CD4-positive, alpha-beta T cell treated with Interleukin-2 at 100 ng/mL for 4 hours (primary cell): Measurements from ENCODE around the gene C1QTNF2.

Source experiments
- DNase-seq: peaks from one replicate; pipeline ENCODE4 v3.0.0-alpha.2; 2020; ENCODE audit warnings: low spot score

Gene C1QTNF2

GRCh38 chr5:160371294-160371693 lies 868 bp upstream of the C1QTNF2 start:
- no peak for DNase-seq

- no peak for DNase-seq
Measured at GRCh38 chr5:160370713-160371034, 248 bp upstream of the C1QTNF2 start.

DNA sequence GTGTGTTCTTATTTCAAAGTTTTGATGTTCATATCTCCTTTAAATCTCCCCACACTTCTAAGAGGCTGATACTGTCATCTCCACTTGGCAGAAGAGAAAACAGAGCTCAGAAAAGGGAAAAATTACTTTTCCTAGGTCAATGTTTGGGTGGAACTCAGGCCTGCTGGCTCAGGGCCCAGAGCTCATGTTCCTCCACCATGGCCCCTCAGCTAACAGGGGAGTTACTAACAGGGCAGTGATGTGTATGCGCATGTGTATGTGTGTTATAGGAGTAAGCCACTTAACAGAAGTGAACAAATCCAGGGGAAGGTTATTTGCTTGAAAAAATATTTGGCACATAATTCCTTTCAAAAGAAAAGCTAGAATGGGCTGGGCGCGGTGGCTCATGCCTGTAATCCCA lies 2.5 kb downstream of the C1QTNF2 start:
- DNase-seq, result no peak

DNA sequence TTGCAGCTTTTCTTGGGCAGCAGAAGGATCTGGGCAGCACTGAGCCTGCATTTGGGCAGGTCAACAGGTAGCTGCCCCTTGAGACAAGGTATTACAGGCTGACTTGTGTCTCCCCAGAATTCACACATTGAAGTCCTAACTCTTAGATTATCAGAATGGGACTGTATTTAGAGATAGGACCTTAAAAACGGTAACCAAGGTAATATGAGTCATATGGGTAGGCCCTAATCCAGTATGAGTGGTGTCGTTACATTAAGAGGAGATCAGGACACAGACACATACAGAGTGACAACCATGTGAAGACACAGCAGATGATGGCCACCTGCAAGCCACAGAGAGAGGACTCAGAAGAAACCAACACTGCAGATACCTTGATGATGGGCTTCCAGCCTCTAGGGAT lies 3.2 kb downstream of the C1QTNF2 start:
- no peak for DNase-seq

- DNase-seq, result no peak
Measured at GRCh38 chr5:160366230-160366629, 4.2 kb downstream of the C1QTNF2 start.

DNA sequence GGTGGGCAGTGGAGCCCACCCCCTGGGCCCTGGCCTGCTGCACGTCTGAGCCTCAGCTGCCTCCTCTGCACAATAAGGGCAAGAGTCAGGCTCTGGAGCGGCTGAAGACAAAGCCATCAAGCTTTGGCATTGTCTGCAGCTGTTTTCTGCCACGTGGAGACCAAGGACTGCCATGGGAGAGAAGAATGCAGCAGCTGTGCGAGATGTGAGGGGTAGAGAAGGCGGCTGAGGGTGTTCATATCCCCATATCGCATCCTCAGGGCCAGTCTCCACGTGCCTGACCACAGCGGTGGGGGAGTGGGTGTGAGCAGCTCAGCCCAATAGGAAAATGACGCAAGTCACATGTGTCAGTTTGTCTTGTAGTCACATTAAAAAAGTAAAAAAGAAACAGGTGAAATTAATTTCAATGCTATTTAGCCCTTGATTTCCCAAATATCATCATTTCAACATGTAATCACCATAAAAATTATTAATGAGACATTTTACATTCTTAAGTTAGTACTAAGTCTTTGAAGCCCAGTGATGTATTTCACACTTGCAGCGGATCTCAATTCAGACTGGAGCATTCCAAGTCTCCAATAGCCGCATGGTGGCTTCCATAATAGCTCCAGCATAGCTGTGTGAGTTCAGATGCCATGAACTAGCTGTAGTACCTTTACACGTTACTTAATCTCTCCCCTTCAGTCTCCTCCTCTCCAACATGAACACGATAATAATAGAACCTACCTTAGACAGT lies 6.6 kb downstream of the C1QTNF2 start:
- DNase-seq, result no peak

GRCh38 chr5:160363211-160363610 lies 7.2 kb downstream of the C1QTNF2 start:
- no peak for DNase-seq

- DNase-seq, result no peak
Measured at GRCh38 chr5:160361624-160362228, 8.7 kb downstream of the C1QTNF2 start.

- DNase-seq, result no peak
Measured at GRCh38 chr5:160360310-160360709, 10.1 kb downstream of the C1QTNF2 start.

GRCh38 chr5:160359816-160360215 lies 10.6 kb downstream of the C1QTNF2 start:
- DNase-seq, result no peak

GRCh38 chr5:160359242-160359641 lies 11.2 kb downstream of the C1QTNF2 start:
- DNase-seq, result no peak

DNA sequence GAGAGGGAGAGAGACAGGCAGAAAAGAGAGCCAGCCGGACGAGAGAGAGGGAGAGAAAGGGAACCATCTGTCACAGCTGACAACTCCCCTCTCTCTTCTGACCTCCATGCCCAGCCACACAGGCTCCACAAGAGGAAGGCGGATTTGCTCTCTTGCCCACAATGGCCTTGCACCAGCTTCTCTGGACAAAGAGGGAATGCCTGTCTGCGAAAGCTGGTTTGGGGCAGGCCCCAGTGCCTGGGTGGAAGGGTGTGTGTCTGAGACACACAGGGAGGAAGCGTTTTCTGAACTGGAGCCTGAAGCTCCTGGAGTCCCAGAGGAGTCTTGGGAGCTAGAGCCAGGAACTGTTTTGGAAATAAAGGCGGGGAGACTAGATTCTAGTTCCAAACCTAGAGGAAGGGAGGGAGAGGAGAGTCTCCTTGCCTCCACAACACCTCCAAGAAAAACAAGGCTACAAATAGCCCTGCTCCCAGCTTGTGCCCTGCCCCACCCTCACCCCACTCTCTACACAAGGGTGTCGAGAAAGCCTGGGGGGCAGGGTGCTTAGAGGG lies 12.5 kb downstream of the C1QTNF2 start:
- DNase-seq, result no peak

DNA sequence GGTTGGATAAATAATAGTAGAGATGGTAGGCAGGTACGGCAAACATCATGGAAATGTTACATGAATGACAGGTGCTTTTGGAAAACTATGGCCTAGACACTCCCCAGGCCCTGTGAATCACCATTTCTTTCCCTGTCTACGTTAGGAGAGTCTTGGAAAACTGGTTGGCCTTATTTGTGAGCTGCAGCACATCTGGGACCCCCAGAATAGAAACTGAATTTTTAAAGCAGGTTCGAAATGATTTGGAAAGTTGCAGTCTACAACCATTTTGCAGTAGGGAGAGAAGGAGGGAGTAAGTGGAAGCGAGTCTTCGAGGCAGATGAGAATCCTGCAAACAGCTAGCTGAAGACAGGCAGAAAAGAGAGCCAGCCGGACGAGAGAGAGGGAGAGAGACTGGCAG lies 13.0 kb downstream of the C1QTNF2 start:
- DNase-seq, result no peak

GRCh38 chr5:160356550-160357347 lies 13.7 kb downstream of the C1QTNF2 start:
- DNase-seq, result no peak

GRCh38 chr5:160354666-160355065 lies 15.8 kb downstream of the C1QTNF2 start:
- no peak for DNase-seq

- no peak for DNase-seq
Measured at GRCh38 chr5:160353379-160353778, 17.0 kb downstream of the C1QTNF2 start.

DNA sequence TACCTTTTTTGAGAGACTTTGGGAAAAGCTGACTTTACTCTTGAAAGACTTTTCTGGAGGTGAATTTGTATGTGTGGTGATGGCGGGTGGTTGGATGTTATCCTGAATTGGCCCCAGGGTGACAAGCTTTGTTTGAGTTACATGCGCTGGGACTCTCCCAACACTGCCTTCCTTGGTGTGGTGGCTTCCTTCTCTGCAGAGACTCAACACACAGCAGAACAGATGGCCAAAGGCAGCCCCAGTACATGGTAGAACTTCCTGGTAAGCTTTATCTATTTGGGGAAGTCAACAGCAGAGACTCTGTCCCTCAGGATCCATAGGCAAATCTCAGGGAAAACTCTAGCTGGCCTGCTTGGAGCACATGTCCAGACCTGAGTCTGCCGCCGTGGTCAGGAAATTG lies 18.1 kb downstream of the C1QTNF2 start:
- no peak for DNase-seq

DNA sequence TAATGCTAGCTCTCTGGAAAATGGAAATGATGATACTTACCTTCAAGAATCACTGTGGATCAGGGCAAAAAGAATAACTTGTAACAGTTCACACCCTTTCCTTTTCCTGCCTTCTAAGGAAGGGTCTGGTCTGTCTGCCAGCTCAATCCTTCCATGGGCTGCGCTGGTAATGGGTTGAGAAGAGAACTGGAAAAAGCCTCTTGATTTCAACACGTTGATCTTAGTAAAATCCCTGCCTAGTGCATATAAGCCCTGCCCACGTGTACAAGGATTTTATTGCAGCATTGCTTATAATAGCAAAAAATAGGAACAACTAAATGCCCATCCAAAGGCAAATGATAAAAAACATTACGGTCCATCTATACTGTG lies 20.5 kb downstream of the C1QTNF2 start:
- no peak for DNase-seq

- DNase-seq, result no peak
Measured at GRCh38 chr5:160349249-160349934, 21.0 kb downstream of the C1QTNF2 start.

- DNase-seq, result no peak
Measured at GRCh38 chr5:160348080-160348479, 22.3 kb downstream of the C1QTNF2 start.

GRCh38 chr5:160347448-160347847 lies 23.0 kb downstream of the C1QTNF2 start:
- DNase-seq, result no peak

GRCh38 chr5:160342413-160342941 lies 27.9 kb downstream of the C1QTNF2 start:
- no peak for DNase-seq
